HEK293 (cell line): ENCODE data around the gene TTC13.

Experiments used
- ZNF488 ChIP-seq: fragments of 450-650 bp; formaldehyde crosslinking; IDR thresholded peaks from 2 replicates; pipeline ENCODE4 v1.5.1; 2016; ENCODE audit warnings: missing biosample characterization, missing genetic modification characterization
- ZNF571 ChIP-seq: fragments of 450-650 bp; formaldehyde crosslinking; IDR thresholded peaks from 2 replicates; pipeline ENCODE4 v1.5.0; 2017; ENCODE audit warnings: missing biosample characterization, missing genetic modification characterization
- TF ChIP-seq, protein P1 (sequence below): fragments of 450-650 bp; formaldehyde crosslinking; IDR thresholded peaks from 2 replicates; pipeline ENCODE4 v1.5.1; 2016; ENCODE audit warnings: missing biosample characterization, missing genetic modification characterization
- TF ChIP-seq, protein P2 (sequence below): fragments of 450-650 bp; formaldehyde crosslinking; IDR thresholded peaks from 2 replicates; pipeline ENCODE4 v1.5.1; 2016; ENCODE audit warnings: missing biosample characterization, missing genetic modification characterization

- TF ChIP-seq, protein P1, sequence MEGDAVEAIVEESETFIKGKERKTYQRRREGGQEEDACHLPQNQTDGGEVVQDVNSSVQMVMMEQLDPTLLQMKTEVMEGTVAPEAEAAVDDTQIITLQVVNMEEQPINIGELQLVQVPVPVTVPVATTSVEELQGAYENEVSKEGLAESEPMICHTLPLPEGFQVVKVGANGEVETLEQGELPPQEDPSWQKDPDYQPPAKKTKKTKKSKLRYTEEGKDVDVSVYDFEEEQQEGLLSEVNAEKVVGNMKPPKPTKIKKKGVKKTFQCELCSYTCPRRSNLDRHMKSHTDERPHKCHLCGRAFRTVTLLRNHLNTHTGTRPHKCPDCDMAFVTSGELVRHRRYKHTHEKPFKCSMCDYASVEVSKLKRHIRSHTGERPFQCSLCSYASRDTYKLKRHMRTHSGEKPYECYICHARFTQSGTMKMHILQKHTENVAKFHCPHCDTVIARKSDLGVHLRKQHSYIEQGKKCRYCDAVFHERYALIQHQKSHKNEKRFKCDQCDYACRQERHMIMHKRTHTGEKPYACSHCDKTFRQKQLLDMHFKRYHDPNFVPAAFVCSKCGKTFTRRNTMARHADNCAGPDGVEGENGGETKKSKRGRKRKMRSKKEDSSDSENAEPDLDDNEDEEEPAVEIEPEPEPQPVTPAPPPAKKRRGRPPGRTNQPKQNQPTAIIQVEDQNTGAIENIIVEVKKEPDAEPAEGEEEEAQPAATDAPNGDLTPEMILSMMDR = no peak
- TF ChIP-seq, protein P2, sequence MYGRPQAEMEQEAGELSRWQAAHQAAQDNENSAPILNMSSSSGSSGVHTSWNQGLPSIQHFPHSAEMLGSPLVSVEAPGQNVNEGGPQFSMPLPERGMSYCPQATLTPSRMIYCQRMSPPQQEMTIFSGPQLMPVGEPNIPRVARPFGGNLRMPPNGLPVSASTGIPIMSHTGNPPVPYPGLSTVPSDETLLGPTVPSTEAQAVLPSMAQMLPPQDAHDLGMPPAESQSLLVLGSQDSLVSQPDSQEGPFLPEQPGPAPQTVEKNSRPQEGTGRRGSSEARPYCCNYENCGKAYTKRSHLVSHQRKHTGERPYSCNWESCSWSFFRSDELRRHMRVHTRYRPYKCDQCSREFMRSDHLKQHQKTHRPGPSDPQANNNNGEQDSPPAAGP (tag by site-specific recombination) = no peak
- TF ChIP-seq ZNF571 (tag by site-specific recombination) = no peak
- no peak for TF ChIP-seq ZNF488 (tag by site-specific recombination)
Observed at GRCh38 chr1:230983811-230984210, 5.2 kb upstream of the TTC13 start.
